Left ventricle myocardium inferior (tissue), 1 donor: Measurements from ENCODE around the gene CCDC170. TPM values are rescaled to one million over a fixed set of nuclear protein-coding genes. Genes with fewer than 3 reads are reported as not detected.
"Not testable (repeated sequence)": the region's sequence is repeated elsewhere in the genome, so short reads cannot be mapped to it uniquely, and the experiment has no call there.

ENCODE experiments used
- DNase-seq: peaks from one replicate; pipeline ENCODE4 v3.0.0-alpha.2; 2020
- H3K27ac ChIP-seq: fragments of 200-600 bp; replicated peaks from 2 replicates; pipeline ENCODE4 v1.8.0; 2021
- H3K27me3 ChIP-seq: fragments of 200-600 bp; 2 replicates; pipeline ENCODE4 v1.8.0; 2021; ENCODE audit warnings: low read depth
- H3K36me3 ChIP-seq: fragments of 200-600 bp; 2 replicates; pipeline ENCODE4 v1.8.0; 2021
- H3K4me1 ChIP-seq: fragments of 200-600 bp; 2 replicates; pipeline ENCODE4 v1.8.0; 2021
- H3K4me3 ChIP-seq: fragments of 200-600 bp; 2 replicates; pipeline ENCODE4 v1.8.0; 2021; ENCODE audit warnings: mild to moderate bottlenecking, moderate library complexity
- H3K9me3 ChIP-seq: fragments of 200-600 bp; replicated peaks from 2 replicates; pipeline ENCODE4 v1.8.0; 2021
- CTCF ChIP-seq: fragments of 200-600 bp; IDR thresholded peaks from 2 replicates; pipeline ENCODE4 v1.8.0; 2021; ENCODE audit warnings: antibody characterized with exemption, mild to moderate bottlenecking, borderline replicate concordance
- intact Hi-C: fragments of 100-400 bp; cut with micrococcal nuclease; formaldehyde crosslinking; loops from one replicate; pipeline ENCODE4 v1.11.0; 2022
- total RNA-seq: library from RNA; stranded (reverse); fragmentation: NEBNext Ultra II Directional; extraction: Animal tissue kit (Norgen Biotek cat#: 25700); gene quantifications from one replicate; pipeline ENCODE4 v1.2.1, GENCODE V29; 2021
- donor health status: DM: no; HTN: yes; CAD: no; lungs with severe emphysema.

Gene CCDC170
- total RNA-seq, 1 donor from 2014 or later = 0.36 TPM

DNA sequence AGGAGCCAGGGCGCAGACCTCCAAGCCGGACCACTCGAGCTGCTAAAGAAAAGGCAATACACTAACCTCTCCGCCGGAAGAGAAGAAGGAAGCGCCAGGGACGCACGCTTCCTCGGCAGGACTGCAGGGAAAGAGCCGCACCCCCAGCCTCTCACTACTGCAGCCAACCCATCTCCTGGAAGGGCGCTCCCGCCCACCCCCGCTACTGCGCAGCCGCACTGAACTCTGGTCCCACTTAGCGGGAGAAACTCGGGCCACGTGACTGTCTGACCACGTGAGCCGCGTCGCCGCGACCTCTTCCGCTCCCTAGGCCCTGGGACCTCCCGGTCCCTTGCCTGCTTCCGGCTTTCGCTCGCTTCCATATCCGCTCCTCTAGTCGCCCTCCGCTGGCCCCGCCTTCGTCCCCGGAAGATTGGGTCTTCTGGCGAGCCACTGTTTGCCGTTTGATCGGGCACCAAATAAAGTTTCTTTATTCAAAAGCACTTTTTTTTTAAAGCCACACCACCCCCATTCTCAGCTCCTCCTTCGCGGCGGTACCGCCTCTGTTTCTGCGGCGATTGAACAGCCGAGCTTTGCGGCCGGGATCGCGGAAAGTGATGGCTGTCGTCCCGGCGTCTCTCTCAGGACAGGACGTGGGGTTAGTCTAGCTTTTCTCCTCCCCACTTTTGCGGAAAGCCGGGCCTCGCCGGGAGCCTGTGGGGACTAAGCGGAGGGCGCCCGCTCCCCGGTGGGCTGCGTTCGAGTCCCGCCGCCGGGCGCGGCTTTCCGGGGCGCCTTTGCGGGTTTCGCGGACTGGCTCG lies 41.7 kb upstream of the CCDC170 start, which contains the start of gene RMND1:
Gene RMND1 (minus strand): TSS at position 177 of the 800 bp plus-strand sequence. CDS start 6,315 bp downstream, outside the sequence.
- intact Hi-C loops = no loop called here
- DNase-seq = peak; percentile 100
- H3K36me3 ChIP-seq = no peaks in the 10 kb centered on the region
- peaks cover 47% of the 10 kb centered on the region for H3K4me1 ChIP-seq
- no peaks in the 10 kb centered on the region for H3K27me3 ChIP-seq
- H3K27ac ChIP-seq = peak within 1 kb of the TSS; percentile 96
- no peaks in the 10 kb centered on the region for H3K9me3 ChIP-seq
- H3K4me3 ChIP-seq = peak within 1 kb of the TSS; percentile 86
- no peak for TF ChIP-seq CTCF

DNA sequence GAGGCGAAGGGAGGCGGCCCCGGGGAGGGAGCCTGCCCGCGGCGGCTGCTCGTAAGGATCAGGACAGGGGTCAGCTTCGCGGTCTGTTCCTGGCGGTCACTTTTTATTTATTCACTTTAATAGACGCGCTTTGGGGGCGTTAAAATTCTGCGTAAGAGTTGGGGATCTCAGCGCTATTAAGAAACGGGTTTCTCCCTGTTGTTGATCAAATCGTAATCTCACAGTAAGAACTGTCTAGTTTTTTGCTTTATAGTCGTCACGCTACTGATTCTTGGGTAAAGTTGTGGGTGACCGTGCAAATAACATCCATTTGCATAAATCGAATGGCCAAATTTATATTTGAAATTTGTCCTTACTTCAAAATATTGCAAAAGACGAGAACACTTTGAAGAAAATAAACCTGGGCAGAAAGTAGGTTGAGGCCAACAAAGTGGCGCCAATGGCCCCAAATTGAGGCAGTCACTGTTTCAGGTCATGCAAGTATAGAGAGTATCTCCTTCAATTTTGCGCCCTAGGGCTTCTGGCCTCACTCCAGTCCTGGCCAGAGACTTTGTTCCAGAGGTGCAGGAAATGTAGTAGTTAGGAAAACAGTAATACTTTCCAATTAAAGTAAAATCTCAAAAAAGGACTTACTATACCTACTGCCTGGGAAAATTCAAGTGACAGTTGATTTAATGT lies 40.9 kb upstream of the CCDC170 start:
- intact Hi-C loops = no loop called here

GRCh38 chr6:151455751-151456398 lies 37.9 kb upstream of the CCDC170 start:
- Histone ChIP-seq H3K4me1 (peaks cover 46% of the 10 kb centered on the region), H3K36me3 (peaks cover 27% of the 10 kb centered on the region)
- H3K27me3 ChIP-seq, intact Hi-C loops, H3K27ac ChIP-seq, H3K9me3 ChIP-seq, DNase-seq, H3K4me3 ChIP-seq: not testable (repeated sequence)

More for the DNA sequence above, 40.9 kb upstream of the CCDC170 start:
- H3K4me1 ChIP-seq = peaks cover 48% of the 10 kb centered on the region
- no peaks in the 10 kb centered on the region for H3K36me3 ChIP-seq
- peak overlapping the region; percentile 96 for H3K27ac ChIP-seq
- no peaks in the 10 kb centered on the region for H3K27me3 ChIP-seq
- no peak for TF ChIP-seq CTCF
- DNase-seq = peak; percentile 32
- H3K9me3 ChIP-seq = no peaks in the 10 kb centered on the region
- H3K4me3 ChIP-seq = peak overlapping the region; percentile 86

GRCh38 chr6:151461673-151462072 lies 32.1 kb upstream of the CCDC170 start:
- H3K27ac ChIP-seq = no peak overlapping the region
- no peak overlapping the region for H3K4me3 ChIP-seq
- H3K4me1 ChIP-seq = peaks cover 5% of the 10 kb centered on the region
- intact Hi-C loops = no loop called here
- DNase-seq = no peak
- no peaks in the 10 kb centered on the region for H3K27me3 ChIP-seq
- peaks cover 59% of the 10 kb centered on the region for H3K36me3 ChIP-seq
- H3K9me3 ChIP-seq = no peaks in the 10 kb centered on the region
- no peak for TF ChIP-seq CTCF

- no peak for DNase-seq
- Histone ChIP-seq H3K9me3 (no peaks in the 10 kb centered on the region), H3K27me3 (no peaks in the 10 kb centered on the region), H3K36me3 (peaks cover 61% of the 10 kb centered on the region), H3K4me1 (no peaks in the 10 kb centered on the region), H3K27ac (no peak overlapping the region), H3K4me3 (no peak overlapping the region)
- intact Hi-C loops = no loop called here
- TF ChIP-seq CTCF = no peak
Observed at GRCh38 chr6:151464702-151465101, 29.1 kb upstream of the CCDC170 start.
